GM23338 (cell line): Measurements from ENCODE around the gene APRT. TPM values are rescaled to one million over a fixed set of nuclear protein-coding genes. Genes with fewer than 3 reads are reported as not detected.

Source experiments
- ATAC-seq: fragments of 200-7000 bp; cut with Tn5 transposase; 3 replicates; pipeline ENCODE4 v1.9.1; 2020
- DNase-seq: peaks from one replicate; pipeline ENCODE4 v3.0.0-alpha.2; 2015; ENCODE audit warnings: low spot score
- H2AFZ ChIP-seq: fragments of 200-600 bp; sonication (generic); 2 replicates; pipeline ENCODE4 v1.8.0; 2016; ENCODE audit warnings: antibody characterized with exemption, mild to moderate bottlenecking, moderate library complexity
- H3F3A ChIP-seq: fragments of 200-600 bp; sonication (generic); replicated peaks from 2 replicates; pipeline ENCODE4 v1.8.0; 2017; ENCODE audit warnings: antibody characterized with exemption, mixed run types, low read depth
- H3K27ac ChIP-seq: fragments of 200-600 bp; sonication (generic); 2 replicates; pipeline ENCODE4 v1.6.1; 2016; ENCODE audit warnings: low read depth
- H3K27me3 ChIP-seq: fragments of 200-600 bp; sonication (generic); 2 replicates; pipeline ENCODE4 v1.8.0; 2016; ENCODE audit warnings: mild to moderate bottlenecking, mixed run types, moderate library complexity; ENCODE audit not compliant: insufficient read depth
- H3K36me3 ChIP-seq: fragments of 200-600 bp; sonication (generic); 2 replicates; pipeline ENCODE4 v1.8.0; 2016; ENCODE audit warnings: mild to moderate bottlenecking; ENCODE audit not compliant: insufficient read depth
- H3K4me1 ChIP-seq: fragments of 200-600 bp; sonication (generic); 2 replicates; pipeline ENCODE4 v1.8.0; 2016; ENCODE audit warnings: mild to moderate bottlenecking, moderate library complexity; ENCODE audit not compliant: insufficient read depth
- H3K4me2 ChIP-seq: fragments of 200-600 bp; sonication (generic); 2 replicates; pipeline ENCODE4 v1.7.1; 2017; ENCODE audit warnings: mixed run types
- H3K4me3 ChIP-seq: fragments of 200-600 bp; sonication (generic); 2 replicates; pipeline ENCODE4 v1.6.1; 2016; ENCODE audit warnings: mixed run types
- H3K79me2 ChIP-seq: fragments of 200-600 bp; sonication (generic); replicated peaks from 2 replicates; pipeline ENCODE4 v1.8.0; 2017; ENCODE audit warnings: mild to moderate bottlenecking; ENCODE audit not compliant: insufficient read depth
- H3K9me2 ChIP-seq: fragments of 200-600 bp; sonication (generic); 2 replicates; pipeline ENCODE4 v1.8.0; 2017; ENCODE audit not compliant: insufficient read depth
- H4K20me1 ChIP-seq: fragments of 200-600 bp; sonication (generic); replicated peaks from 2 replicates; pipeline ENCODE4 v1.8.0; 2017; ENCODE audit warnings: mild to moderate bottlenecking; ENCODE audit not compliant: insufficient read depth
- H3K27ac Mint-ChIP-seq: 2 replicates; pipeline ENCODE4 v1.8.0; 2020; ENCODE audit warnings: inconsistent platforms, mild to moderate bottlenecking, moderate library complexity, mixed read lengths
- H3K27me3 Mint-ChIP-seq: 3 replicates; pipeline ENCODE4 v1.8.0; 2022; ENCODE audit warnings: low read depth, mild to moderate bottlenecking, moderate library complexity, mixed read lengths, inconsistent platforms; ENCODE audit not compliant: insufficient read depth, poor library complexity
- H3K36me3 Mint-ChIP-seq: 3 replicates; pipeline ENCODE4 v1.8.0; 2021; ENCODE audit warnings: low read depth, mild to moderate bottlenecking, inconsistent platforms, moderate library complexity, mixed read lengths
- H3K4me1 Mint-ChIP-seq: 3 replicates; pipeline ENCODE4 v1.8.0; 2020; ENCODE audit warnings: mild to moderate bottlenecking, inconsistent platforms, mixed read lengths
- H3K4me3 Mint-ChIP-seq: 3 replicates; pipeline ENCODE4 v1.8.0; 2021; ENCODE audit warnings: moderate library complexity, mild to moderate bottlenecking, inconsistent platforms, mixed read lengths
- H3K9me3 Mint-ChIP-seq: 3 replicates; pipeline ENCODE4 v1.8.0; 2020; ENCODE audit warnings: moderate library complexity, mild to moderate bottlenecking, inconsistent platforms, mixed read lengths
- EZH2 ChIP-seq: fragments of 200-600 bp; sonication (generic); IDR thresholded peaks from one replicate; pipeline ENCODE4 v1.8.0; 2017; ENCODE audit warnings: antibody characterized with exemption, mild to moderate bottlenecking, low read depth; ENCODE audit not compliant: unreplicated experiment
- JUNB ChIP-seq: IDR thresholded peaks from one replicate; pipeline ENCODE4 v1.6.1; 2016; ENCODE audit warnings: antibody characterized with exemption; ENCODE audit not compliant: unreplicated experiment
- REST ChIP-seq: IDR thresholded peaks from one replicate; pipeline ENCODE4 v1.6.1; 2018; ENCODE audit warnings: antibody characterized with exemption; ENCODE audit not compliant: unreplicated experiment
- ZNF462 ChIP-seq: fragments of 250-450 bp; sonication (Bioruptor Pico); IDR thresholded peaks from 2 replicates; pipeline ENCODE4 v1.5.0; 2020; ENCODE audit warnings: mild to moderate bottlenecking, moderate library complexity
- polyA plus RNA-seq: library from polyadenylated mRNA; unstranded; fragments of >200 nt; fragmentation: Nextera tagmentation; extraction: Ambion mirVana; gene quantifications from 2 replicates; pipeline ENCODE4 v1.2.1, GENCODE V29; 2016
- total RNA-seq: library from RNA; depleted of rRNA; stranded (reverse); fragments of >200 nt; shearing (Covaris generic); gene quantifications from 2 replicates; pipeline ENCODE4 v1.2.3, GENCODE V29; 2014

APRT gene
- total and polyA plus RNA-seq, 2 experiments from 2014 or later: 250 to 522 TPM

GRCh38 chr16:88828711-88829110 lies 17.0 kb upstream of the APRT start (continued):
- no peak for TF ChIP-seq ZNF462
- no peak for TF ChIP-seq EZH2
- TF ChIP-seq JUNB: no peak

- H3K79me2 ChIP-seq: no peaks in the 10 kb centered on the region
- Mint-ChIP-seq H3K27ac (no peak overlapping the region), H3K9me3 (no peaks in the 10 kb centered on the region; the same call in 2 of the 3 replicates), H3K36me3 (peaks cover 3% of the 10 kb centered on the region; the same call in 2 of the 3 replicates), H3K4me1 (no peaks in the 10 kb centered on the region; the same call in 2 of the 3 replicates), H3K4me3 (no peak overlapping the region), H3K27me3 (peaks cover 5% of the 10 kb centered on the region)
- DNase-seq (no peak), ATAC-seq (no peak)
- no peaks in the 10 kb centered on the region for H3K4me1 ChIP-seq
- no peaks in the 10 kb centered on the region for H3K9me2 ChIP-seq
- no peak overlapping the region for H3K4me2 ChIP-seq
- no peaks in the 10 kb centered on the region for H4K20me1 ChIP-seq
- TF ChIP-seq REST: no peak
- H3K36me3 ChIP-seq: no peaks in the 10 kb centered on the region
- H2AFZ ChIP-seq: no peak overlapping the region
- H3F3A ChIP-seq: no peaks in the 10 kb centered on the region
- H3K27me3 ChIP-seq: no peaks in the 10 kb centered on the region
- H3K4me3 ChIP-seq: no peak overlapping the region
- no peak overlapping the region for H3K27ac ChIP-seq
Observed at GRCh38 chr16:88827727-88828126, 16.0 kb upstream of the APRT start.
